Stomach smooth muscle (tissue), 2 donors: ENCODE results near the gene IL17RD.

Experiments
- H3K27ac ChIP-seq: one replicate; pipeline ENCODE4 v1.7.0; 2013; ENCODE audit warnings: mild to moderate bottlenecking, low read length, inconsistent platforms
- H3K27me3 ChIP-seq, 2 donors: one replicate each; pipeline ENCODE4 v1.7.0; 2013; ENCODE audit warnings: low read length in 2 of 2; ENCODE audit not compliant: insufficient read depth in 2 of 2, control insufficient read depth in 1 of 2
- H3K36me3 ChIP-seq, 2 donors: one replicate each; pipeline ENCODE4 v1.7.0; 2013; ENCODE audit warnings: low read length in 2 of 2; ENCODE audit not compliant: control insufficient read depth in 2 of 2, insufficient read depth in 2 of 2
- H3K4me1 ChIP-seq: one replicate; pipeline ENCODE4 v1.7.0; 2013; ENCODE audit warnings: low read length; ENCODE audit not compliant: control insufficient read depth, insufficient read depth
- H3K4me3 ChIP-seq, 2 donors: one replicate each; pipeline ENCODE4 v1.7.0; 2013; ENCODE audit warnings: low read length in 2 of 2
- H3K9ac ChIP-seq, 2 donors: one replicate each; pipeline ENCODE4 v1.7.0; 2013; ENCODE audit warnings: low read length in 2 of 2, mild to moderate bottlenecking in 1 of 2
- H3K9me3 ChIP-seq, 2 donors: one replicate each; pipeline ENCODE4 v1.7.0; 2013; ENCODE audit warnings: low read length in 2 of 2; ENCODE audit not compliant: control insufficient read depth in 2 of 2
- donor health status: healthy.
- donor health status: Pancreatic carcinoma.

The IL17RD gene

DNA sequence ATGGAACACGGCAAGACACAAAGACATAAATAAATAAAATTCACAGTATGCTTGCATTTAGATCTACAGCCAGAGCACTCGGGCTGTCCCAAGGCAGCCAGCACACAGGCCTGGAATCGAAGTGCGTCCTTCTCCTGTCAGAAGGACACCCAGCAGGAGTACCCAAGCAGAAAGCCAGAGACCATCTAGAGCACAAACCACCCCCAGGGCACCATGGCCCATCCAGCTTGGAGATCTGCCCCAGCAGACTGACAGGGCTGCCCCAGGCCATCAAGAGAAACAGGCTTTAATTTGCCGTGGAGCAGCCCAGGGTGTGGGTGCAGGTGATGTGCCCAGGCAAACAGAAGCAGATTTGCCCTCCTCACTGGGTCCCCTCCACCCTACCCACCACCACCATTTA lies 112.5 kb downstream of the IL17RD start:
- H3K9me3 ChIP-seq = no peaks in the 10 kb centered on the region
- H3K27ac ChIP-seq = no peak overlapping the region
- H3K27me3 ChIP-seq = no peaks in the 10 kb centered on the region
- H3K4me1 ChIP-seq = peaks cover 12% of the 10 kb centered on the region
- H3K36me3 ChIP-seq = no peaks in the 10 kb centered on the region
- H3K9ac ChIP-seq = no peak overlapping the region
- no peak overlapping the region for H3K4me3 ChIP-seq

- no peaks in the 10 kb centered on the region for H3K36me3 ChIP-seq
- no peak overlapping the region for H3K9ac ChIP-seq
- H3K9me3 ChIP-seq = no peaks in the 10 kb centered on the region
- H3K27ac ChIP-seq = no peak overlapping the region
- H3K4me1 ChIP-seq = peaks cover 33% of the 10 kb centered on the region
- H3K4me3 ChIP-seq = peak overlapping the region in 1 of 2 donors; percentile 35
- H3K27me3 ChIP-seq = no peaks in the 10 kb centered on the region
These were observed 116.4 kb downstream of the IL17RD start for GRCh38 chr3:57048728-57049127.

DNA sequence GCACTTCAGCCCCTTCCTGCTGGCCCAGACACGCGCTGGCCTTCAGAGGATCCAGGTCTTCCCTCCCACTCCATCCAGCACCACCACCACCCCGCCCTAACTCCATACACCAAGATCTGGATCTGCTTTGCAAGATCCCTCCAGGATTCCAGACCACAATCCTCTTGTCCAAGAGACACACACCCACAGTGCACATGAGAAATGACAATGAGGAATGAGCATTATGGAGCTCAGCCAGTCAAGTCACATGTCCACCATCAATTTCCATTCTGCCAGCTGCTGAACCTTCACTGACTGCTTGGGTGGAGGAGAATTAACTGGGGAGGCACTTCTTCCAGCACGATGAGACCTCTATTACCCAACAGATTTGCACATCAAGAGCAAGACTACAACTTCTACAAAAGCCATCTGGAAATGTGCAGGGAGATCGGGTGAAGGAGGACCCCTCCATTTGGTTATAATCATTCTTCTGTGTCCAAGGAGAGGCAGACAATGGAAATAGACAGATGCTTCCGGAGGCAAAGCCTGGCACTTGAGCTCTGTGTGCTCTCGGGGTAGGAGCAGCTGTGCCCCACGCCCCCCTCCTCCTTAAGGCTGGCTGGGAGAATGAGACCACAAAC lies 117.0 kb downstream of the IL17RD start:
- Histone ChIP-seq H3K27me3 (no peaks in the 10 kb centered on the region), H3K4me1 (peaks cover 33% of the 10 kb centered on the region), H3K27ac (no peak overlapping the region), H3K4me3 (peak overlapping the region; percentile 18 to 35), H3K9ac (no peak overlapping the region), H3K36me3 (no peaks in the 10 kb centered on the region), H3K9me3 (no peaks in the 10 kb centered on the region)

DNA sequence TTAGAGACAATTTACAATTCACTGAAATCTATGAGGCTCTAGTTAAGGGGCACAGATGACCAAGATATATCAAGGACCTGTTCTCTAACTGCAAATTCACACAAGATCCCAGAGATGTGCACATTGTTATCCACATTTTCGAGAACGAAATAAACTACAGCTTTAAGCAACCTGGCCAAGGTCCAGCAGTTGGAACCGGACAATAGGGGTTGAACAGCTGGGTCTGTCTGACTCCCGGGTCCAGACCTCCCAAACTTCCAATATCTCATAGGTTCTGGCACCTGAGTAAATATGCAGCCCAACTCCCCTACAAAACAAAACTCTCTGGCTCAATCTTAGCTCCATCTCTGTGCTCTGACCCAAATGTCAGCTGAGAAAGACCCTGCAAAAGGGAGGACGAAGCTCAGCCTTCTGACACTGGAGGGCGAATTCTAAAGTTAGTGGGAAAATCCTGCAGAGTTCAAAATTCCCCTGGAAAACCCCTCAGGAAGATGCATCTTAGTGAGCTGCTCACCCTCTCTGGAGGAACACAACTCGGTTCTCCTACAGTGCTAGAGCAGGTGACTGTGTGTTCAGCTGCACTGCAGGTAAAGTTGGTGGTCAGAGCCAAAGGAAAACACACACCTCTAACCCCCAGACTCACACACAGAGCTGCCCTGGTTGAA lies 118.9 kb downstream of the IL17RD start:
- no peak overlapping the region for H3K27ac ChIP-seq
- H3K4me1 ChIP-seq = peaks cover 33% of the 10 kb centered on the region
- H3K9ac ChIP-seq = no peak overlapping the region
- no peaks in the 10 kb centered on the region for H3K36me3 ChIP-seq
- H3K9me3 ChIP-seq = no peaks in the 10 kb centered on the region
- peak overlapping the region in 1 of 2 donors; percentile 15 for H3K4me3 ChIP-seq
- no peaks in the 10 kb centered on the region for H3K27me3 ChIP-seq

DNA sequence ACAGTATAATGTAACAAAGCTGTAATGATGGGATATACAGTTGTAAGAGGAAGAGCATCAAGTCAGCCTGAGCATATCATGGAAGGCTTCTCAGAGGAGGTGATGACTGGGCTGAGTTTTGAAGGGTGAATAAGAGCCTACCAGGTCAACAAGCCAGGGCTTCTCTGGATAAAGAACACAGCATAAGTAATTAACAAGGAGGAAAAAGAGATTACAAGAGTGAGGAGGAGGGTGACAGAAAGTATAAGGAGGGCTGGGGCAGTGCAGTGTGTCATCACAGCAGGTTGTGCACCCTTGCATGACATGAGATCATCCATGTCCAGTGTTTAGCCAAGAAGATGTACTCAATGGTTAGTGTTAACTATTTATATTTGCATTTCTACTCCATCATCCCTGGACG lies 121.6 kb downstream of the IL17RD start:
- Histone ChIP-seq H3K27me3 (no peaks in the 10 kb centered on the region), H3K27ac (no peak overlapping the region), H3K36me3 (no peaks in the 10 kb centered on the region), H3K4me1 (peaks cover 30% of the 10 kb centered on the region), H3K9ac (no peak overlapping the region), H3K4me3 (no peak overlapping the region), H3K9me3 (no peaks in the 10 kb centered on the region)

GRCh38 chr3:57041674-57042073 lies 123.5 kb downstream of the IL17RD start:
- H3K4me1 ChIP-seq = peaks cover 21% of the 10 kb centered on the region
- H3K9me3 ChIP-seq = no peaks in the 10 kb centered on the region
- H3K9ac ChIP-seq = no peak overlapping the region
- H3K4me3 ChIP-seq = no peak overlapping the region
- no peak overlapping the region for H3K27ac ChIP-seq
- no peaks in the 10 kb centered on the region for H3K36me3 ChIP-seq
- no peaks in the 10 kb centered on the region for H3K27me3 ChIP-seq
